ENCODE data around the gene EPHA1.

EPHA1 gene

GRCh38 chr7:143389316-143390103 lies 19.1 kb downstream of the EPHA1 start:
- Mint-ChIP-seq H3K27me3 (no peaks in the 10 kb centered on the region), H3K27ac (peak overlapping the region; percentile 83), H3K4me1 (peaks cover 6% of the 10 kb centered on the region), H3K36me3 (peaks cover 4% of the 10 kb centered on the region), H3K9me3 (no peaks in the 10 kb centered on the region), H3K4me3 (no peak overlapping the region)

GRCh38 chr7:143388491-143389101 lies 20.1 kb downstream of the EPHA1 start:
- Mint-ChIP-seq H3K9me3 (no peaks in the 10 kb centered on the region), H3K4me1 (peaks cover 6% of the 10 kb centered on the region), H3K4me3 (no peak overlapping the region), H3K27me3 (no peaks in the 10 kb centered on the region), H3K27ac (no peak overlapping the region), H3K36me3 (peaks cover 4% of the 10 kb centered on the region)

DNA sequence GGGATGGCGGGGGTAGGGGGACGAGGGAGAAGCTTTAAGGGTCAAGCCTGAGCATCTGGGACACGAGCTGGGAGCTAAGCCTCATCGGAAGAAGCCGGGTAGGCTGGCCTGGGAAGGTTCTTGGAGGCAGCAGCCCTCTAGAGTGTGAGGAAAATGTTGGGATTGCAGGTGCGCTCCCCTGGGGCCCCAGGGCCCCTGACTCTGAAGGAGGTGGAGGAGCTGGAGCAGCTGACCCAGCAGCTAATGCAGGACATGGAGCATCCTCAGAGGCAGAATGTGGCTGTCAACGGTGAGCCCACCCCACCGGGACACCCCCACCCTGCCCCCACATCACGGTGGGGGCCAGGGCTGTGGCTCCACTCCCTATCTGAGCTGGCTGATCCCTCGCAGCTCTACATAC lies 20.6 kb downstream of the EPHA1 start:
- Mint-ChIP-seq H3K4me3 (no peak overlapping the region), H3K9me3 (no peaks in the 10 kb centered on the region), H3K27me3 (no peaks in the 10 kb centered on the region), H3K4me1 (peaks cover 6% of the 10 kb centered on the region), H3K27ac (no peak overlapping the region), H3K36me3 (peaks cover 4% of the 10 kb centered on the region)

DNA sequence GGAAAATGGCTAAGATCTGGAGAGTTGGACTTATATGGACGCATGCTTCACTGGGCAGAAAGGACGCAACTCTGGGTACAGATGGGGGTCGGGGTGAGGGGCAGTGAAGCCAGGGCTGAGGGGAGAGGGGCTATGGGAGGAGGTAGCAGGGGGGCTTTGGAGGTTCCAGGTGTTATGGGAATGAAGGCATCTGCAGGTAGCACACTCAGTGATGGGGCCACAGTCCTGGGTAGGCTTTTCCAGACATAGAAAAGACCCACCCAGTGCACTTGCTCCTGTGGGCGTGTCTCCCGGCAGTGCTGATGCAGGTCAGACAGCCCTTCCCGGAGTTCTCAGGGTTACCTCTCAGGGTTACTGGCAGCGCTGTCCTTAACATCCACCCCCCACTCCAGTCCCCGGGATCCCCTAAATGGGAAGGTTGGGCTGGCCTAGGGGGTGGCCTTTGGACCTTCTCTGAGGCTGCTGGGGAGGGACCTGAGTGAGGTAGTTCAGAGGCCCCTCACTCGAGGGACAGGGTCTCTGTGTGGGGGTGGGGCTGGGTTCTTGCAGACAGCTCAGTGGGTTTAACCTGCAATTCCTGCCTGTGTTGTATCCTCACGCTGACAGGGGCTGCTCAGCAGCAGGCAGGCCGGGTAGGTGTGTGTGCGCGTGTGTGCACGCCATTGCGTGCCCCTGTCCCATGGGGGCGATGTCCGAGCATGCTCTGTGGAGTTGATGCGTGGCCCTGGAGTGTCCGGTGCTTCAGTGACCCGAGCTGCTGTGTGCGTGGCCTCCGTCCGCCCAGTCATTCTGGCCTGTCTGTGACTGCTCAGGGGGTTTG lies 21.3 kb downstream of the EPHA1 start:
- no peaks in the 10 kb centered on the region for H3K27me3 Mint-ChIP-seq
- no peak overlapping the region for H3K27ac Mint-ChIP-seq
- H3K4me1 Mint-ChIP-seq, result peaks cover 6% of the 10 kb centered on the region
- no peak overlapping the region for H3K4me3 Mint-ChIP-seq
- H3K9me3 Mint-ChIP-seq, result no peaks in the 10 kb centered on the region
- peaks cover 4% of the 10 kb centered on the region for H3K36me3 Mint-ChIP-seq

GRCh38 chr7:143385891-143386781 lies 22.5 kb downstream of the EPHA1 start:
- H3K27me3 Mint-ChIP-seq, result no peaks in the 10 kb centered on the region
- no peaks in the 10 kb centered on the region for H3K9me3 Mint-ChIP-seq
- H3K27ac Mint-ChIP-seq, result no peak overlapping the region
- peaks cover 6% of the 10 kb centered on the region for H3K4me1 Mint-ChIP-seq
- H3K4me3 Mint-ChIP-seq, result no peak overlapping the region
- peaks cover 4% of the 10 kb centered on the region for H3K36me3 Mint-ChIP-seq

- Mint-ChIP-seq H3K27ac (no peak overlapping the region), H3K36me3 (peaks cover 2% of the 10 kb centered on the region), H3K4me1 (peaks cover 5% of the 10 kb centered on the region), H3K27me3 (no peaks in the 10 kb centered on the region), H3K9me3 (no peaks in the 10 kb centered on the region), H3K4me3 (no peak overlapping the region)
These were observed 23.7 kb downstream of the EPHA1 start for GRCh38 chr7:143384661-143385631.

DNA sequence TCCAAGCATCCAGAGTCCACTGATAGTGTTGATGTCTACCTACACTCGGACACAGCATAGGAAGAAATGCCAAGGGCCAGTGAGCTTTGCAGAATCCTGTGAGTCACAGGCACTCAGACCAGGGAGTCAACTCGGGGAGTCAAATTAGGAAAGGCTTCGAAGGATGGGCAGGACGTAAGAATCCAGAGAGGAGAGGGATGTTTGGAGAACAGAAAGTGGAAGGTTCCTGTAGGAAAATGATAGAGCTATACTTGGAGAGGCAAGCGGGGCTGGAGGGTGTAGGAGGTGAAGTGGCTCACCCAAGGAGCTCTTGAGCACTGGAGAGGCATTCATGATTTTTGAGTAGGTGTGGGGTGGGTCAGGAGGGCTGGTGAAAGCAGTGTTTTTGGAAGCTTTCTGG lies 24.5 kb downstream of the EPHA1 start:
- Mint-ChIP-seq H3K27ac (no peak overlapping the region), H3K4me1 (peaks cover 9% of the 10 kb centered on the region), H3K9me3 (no peaks in the 10 kb centered on the region), H3K27me3 (no peaks in the 10 kb centered on the region), H3K36me3 (no peaks in the 10 kb centered on the region), H3K4me3 (no peak overlapping the region)

GRCh38 chr7:143383642-143383957 lies 25.1 kb downstream of the EPHA1 start:
- Mint-ChIP-seq H3K4me3 (no peak overlapping the region), H3K27ac (no peak overlapping the region), H3K9me3 (no peaks in the 10 kb centered on the region), H3K27me3 (no peaks in the 10 kb centered on the region), H3K4me1 (peaks cover 15% of the 10 kb centered on the region), H3K36me3 (no peaks in the 10 kb centered on the region)

DNA sequence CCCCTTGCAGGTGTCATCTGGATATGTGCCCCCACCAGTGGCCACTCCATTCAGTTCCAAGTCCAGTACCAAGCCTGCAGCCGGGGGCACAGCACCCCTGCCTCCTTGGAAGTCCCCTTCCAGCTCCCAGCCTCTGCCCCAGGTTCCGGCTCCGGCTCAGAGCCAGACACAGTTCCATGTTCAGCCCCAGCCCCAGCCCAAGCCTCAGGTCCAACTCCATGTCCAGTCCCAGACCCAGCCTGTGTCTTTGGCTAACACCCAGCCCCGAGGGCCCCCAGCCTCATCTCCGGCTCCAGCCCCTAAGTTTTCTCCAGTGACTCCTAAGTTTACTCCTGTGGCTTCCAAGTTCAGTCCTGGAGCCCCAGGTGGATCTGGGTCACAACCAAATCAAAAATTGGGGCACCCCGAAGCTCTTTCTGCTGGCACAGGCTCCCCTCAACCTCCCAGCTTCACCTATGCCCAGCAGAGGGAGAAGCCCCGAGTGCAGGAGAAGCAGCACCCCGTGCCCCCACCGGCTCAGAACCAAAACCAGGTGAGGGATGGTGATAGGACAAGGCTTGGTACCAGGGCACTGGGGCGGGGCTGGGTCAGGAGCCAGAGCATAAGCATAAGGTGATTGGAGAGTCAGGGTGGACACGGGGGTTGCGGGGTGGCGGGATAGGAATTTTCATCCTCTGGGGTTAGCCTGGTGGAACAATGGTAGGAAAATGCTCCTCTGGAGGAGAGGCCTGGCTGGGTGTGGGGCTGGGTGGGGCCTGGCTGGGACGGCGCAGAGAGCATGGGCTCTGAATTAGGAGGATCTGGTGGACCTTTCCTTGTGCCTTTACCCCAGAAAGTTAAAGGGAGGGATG lies 25.6 kb downstream of the EPHA1 start:
- no peaks in the 10 kb centered on the region for H3K27me3 Mint-ChIP-seq
- peaks cover 20% of the 10 kb centered on the region for H3K4me1 Mint-ChIP-seq
- no peaks in the 10 kb centered on the region for H3K36me3 Mint-ChIP-seq
- H3K4me3 Mint-ChIP-seq, result peak overlapping the region; percentile 72
- H3K27ac Mint-ChIP-seq, result no peak overlapping the region
- H3K9me3 Mint-ChIP-seq, result no peaks in the 10 kb centered on the region

GRCh38 chr7:143382126-143382790 lies 26.4 kb downstream of the EPHA1 start:
- peaks cover 24% of the 10 kb centered on the region for H3K4me1 Mint-ChIP-seq
- no peak overlapping the region for H3K27ac Mint-ChIP-seq
- H3K4me3 Mint-ChIP-seq, result peak overlapping the region; percentile 72
- H3K27me3 Mint-ChIP-seq, result no peaks in the 10 kb centered on the region
- no peaks in the 10 kb centered on the region for H3K36me3 Mint-ChIP-seq
- no peaks in the 10 kb centered on the region for H3K9me3 Mint-ChIP-seq

- no peaks in the 10 kb centered on the region for H3K36me3 Mint-ChIP-seq
- H3K4me1 Mint-ChIP-seq, result peaks cover 30% of the 10 kb centered on the region
- peak overlapping the region; percentile 72 for H3K4me3 Mint-ChIP-seq
- no peaks in the 10 kb centered on the region for H3K27me3 Mint-ChIP-seq
- H3K9me3 Mint-ChIP-seq, result no peaks in the 10 kb centered on the region
- H3K27ac Mint-ChIP-seq, result no peak overlapping the region
These were observed 27.1 kb downstream of the EPHA1 start for GRCh38 chr7:143381427-143382125.

GRCh38 chr7:143380646-143381426 lies 27.8 kb downstream of the EPHA1 start, which contains the start of gene ZYX:
Gene ZYX (plus strand): TSS chr7:143381345. CDS start chr7:143381572, 227 bp downstream.
- H3K27me3 Mint-ChIP-seq, result no peaks in the 10 kb centered on the region
- no peaks in the 10 kb centered on the region for H3K36me3 Mint-ChIP-seq
- no peaks in the 10 kb centered on the region for H3K9me3 Mint-ChIP-seq
- H3K4me3 Mint-ChIP-seq, result peak within 1 kb of the TSS; percentile 91
- peak within 1 kb of the TSS; percentile 95 for H3K27ac Mint-ChIP-seq
- H3K4me1 Mint-ChIP-seq, result peaks cover 38% of the 10 kb centered on the region

All from activated naive CD4-positive, alpha-beta T cell treated with anti-CD3 and anti-CD28 coated beads, Interleukin-2, amount 50 U/mL, for 24 hours (primary cell).